Measurements from ENCODE around the gene HIVEP1. TPM values are rescaled to one million over a fixed set of nuclear protein-coding genes. Genes with fewer than 3 reads are reported as not detected.
A peak's percentile ranks its signal among the peaks of the same experiment; 100 is the strongest.

HIVEP1 gene
- total and polyA plus RNA-seq, 2 of the 13 experiments (the other 11 are each of a cell fraction or from before 2014, with no cell fraction given) = 7.4 to 9.9 TPM

- no peak for FAIRE-seq
These were observed 146.7 kb downstream of the HIVEP1 start for GRCh38 chr6:12158686-12159415.

More at GRCh38 chr6:12158686-12159415, 146.7 kb downstream of the HIVEP1 start:
- DNase-seq (ENCODE audit: low spot score) (no peak), ATAC-seq (peak; percentile 83)
- BruUV-seq (replicated peaks) = no TSS peak
- in situ Hi-C loops (cut with HindIII; ENCODE audit: extremely low pct_ligation_motif_present, low pct_unique_long_range_greater_than_20kb) = loop anchor here (10.0 kb wide), 1 partner anchor 446 kb away; no protein-coding TSS in a partner anchor
- intact Hi-C loops (cut with micrococcal nuclease; ENCODE audit: unreplicated experiment) = no loop called here
- Histone ChIP-seq H3K79me2 (ENCODE audit: insufficient read depth, low read length) (no peaks in the 10 kb centered on the region), H3K9me3 (ENCODE audit: low read length) (no peaks in the 10 kb centered on the region), H2AFZ (ENCODE audit: low read length) (no peak overlapping the region), H3K4me3 (replicated peaks in 1 of 3; ENCODE audit: insufficient read depth in 1 of 3, low read depth in 2 of 3, low read length in 3 of 3) (no peak overlapping the region), H3K9ac (ENCODE audit: insufficient read depth, low read depth, low read length) (no peak overlapping the region), H3K27ac (ENCODE audit: extremely low read length, insufficient read depth, low read length) (no peak overlapping the region), H4K20me1 (ENCODE audit: insufficient read depth, low read length) (no peaks in the 10 kb centered on the region), H3K4me1 (ENCODE audit: insufficient read depth, low read length) (no peaks in the 10 kb centered on the region), H3K4me2 (ENCODE audit: low read depth, low read length) (no peak overlapping the region), H3K27me3 (ENCODE audit: control insufficient read depth in 1 of 2, insufficient read depth in 2 of 2, low read length in 2 of 2) (no peaks in the 10 kb centered on the region), H3K36me3 (replicated peaks in 1 of 2; ENCODE audit: control insufficient read depth in 1 of 2, insufficient read depth in 2 of 2, low read length in 2 of 2) (peaks cover 9 to 22% of the 10 kb centered on the region in 2 experiments)
- 95% methylated on average over 16 of the region's 16 CpGs for WGBS (ENCODE audit: low lambda C conversion rate)
- POLR2A ChIA-PET = no interaction called here
- CTCF ChIA-PET (ENCODE audit: low intra/inter-chr PET ratio, low total read pairs) = no interaction called here
- TF ChIP-seq, protein P1, sequence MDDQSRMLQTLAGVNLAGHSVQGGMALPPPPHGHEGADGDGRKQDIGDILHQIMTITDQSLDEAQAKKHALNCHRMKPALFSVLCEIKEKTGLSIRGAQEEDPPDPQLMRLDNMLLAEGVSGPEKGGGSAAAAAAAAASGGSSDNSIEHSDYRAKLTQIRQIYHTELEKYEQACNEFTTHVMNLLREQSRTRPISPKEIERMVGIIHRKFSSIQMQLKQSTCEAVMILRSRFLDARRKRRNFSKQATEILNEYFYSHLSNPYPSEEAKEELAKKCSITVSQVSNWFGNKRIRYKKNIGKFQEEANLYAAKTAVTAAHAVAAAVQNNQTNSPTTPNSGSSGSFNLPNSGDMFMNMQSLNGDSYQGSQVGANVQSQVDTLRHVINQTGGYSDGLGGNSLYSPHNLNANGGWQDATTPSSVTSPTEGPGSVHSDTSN (CRISPR knock-in tag; IDR thresholded peaks at IDR 0.05; ENCODE audit: borderline replicate concordance) = no peak
- TF ChIP-seq CREB1 (IDR thresholded peaks at IDR 0.05) (no peak), CREB1 (CRISPR knock-in tag; IDR thresholded peaks at IDR 0.05) (no peak), TEAD2 (CRISPR knock-in tag; IDR thresholded peaks at IDR 0.05) (no peak), ZBTB37 (CRISPR knock-in tag; IDR thresholded peaks at IDR 0.05) (no peak), RXRB (CRISPR knock-in tag; IDR thresholded peaks at IDR 0.05; ENCODE audit: borderline replicate concordance) (no peak), ATF2 (CRISPR knock-in tag; IDR thresholded peaks at IDR 0.05) (no peak), SYNCRIP (IDR thresholded peaks at IDR 0.05; ENCODE audit: insufficient read depth, low read depth, low read length) (no peak)

Measured in HepG2 (cell line).